HEK293T (cell line): ENCODE measurements around the gene SLC2A5.

Experiments
- ARNT ChIP-seq: fragments of 450-650 bp; IDR thresholded peaks from 2 replicates; pipeline ENCODE4 v1.6.1; 2017; ENCODE audit warnings: mild to moderate bottlenecking
- BHLHE40 ChIP-seq: fragments of 450-650 bp; IDR thresholded peaks from 2 replicates; pipeline ENCODE4 v1.6.1; 2016; ENCODE audit warnings: mild to moderate bottlenecking, moderate library complexity, borderline replicate concordance
- CTBP1 ChIP-seq: fragments of 450-650 bp; IDR thresholded peaks from 2 replicates; pipeline ENCODE4 v1.6.1; 2016; ENCODE audit warnings: borderline replicate concordance
- ELF4 ChIP-seq: fragments of 450-650 bp; IDR thresholded peaks from 2 replicates; pipeline ENCODE4 v1.6.1; 2017; ENCODE audit warnings: antibody characterized with exemption
- FOXK2 ChIP-seq: fragments of 450-650 bp; IDR thresholded peaks from 2 replicates; pipeline ENCODE4 v1.6.1; 2016; ENCODE audit warnings: mild to moderate bottlenecking
- FOXM1 ChIP-seq: fragments of 450-650 bp; IDR thresholded peaks from 2 replicates; pipeline ENCODE4 v1.6.1; 2017; ENCODE audit warnings: mild to moderate bottlenecking, borderline replicate concordance
- HDGF ChIP-seq: fragments of 450-650 bp; IDR thresholded peaks from 2 replicates; pipeline ENCODE4 v1.6.1; 2017; ENCODE audit warnings: antibody characterized with exemption, borderline replicate concordance
- L3MBTL2 ChIP-seq: fragments of 450-650 bp; conservative IDR thresholded peaks from 2 replicates; pipeline ENCODE4 v1.6.1; 2016; ENCODE audit warnings: mild to moderate bottlenecking
- LEF1 ChIP-seq: fragments of 450-650 bp; IDR thresholded peaks from 2 replicates; pipeline ENCODE4 v1.6.1; 2017; ENCODE audit warnings: mild to moderate bottlenecking, borderline replicate concordance
- SP1 ChIP-seq: fragments of 450-650 bp; IDR thresholded peaks from 2 replicates; pipeline ENCODE4 v1.6.1; 2017
- SUZ12 ChIP-seq: fragments of 450-650 bp; IDR thresholded peaks from 2 replicates; pipeline ENCODE4 v1.6.1; 2016; ENCODE audit warnings: mild to moderate bottlenecking
- TARDBP ChIP-seq: fragments of 450-650 bp; IDR thresholded peaks from 2 replicates; pipeline ENCODE4 v1.6.1; 2016
- ZNF384 ChIP-seq: fragments of 450-650 bp; IDR thresholded peaks from 2 replicates; pipeline ENCODE4 v1.6.1; 2016
- TF ChIP-seq, protein P1 (sequence below): fragments of 450-650 bp; IDR thresholded peaks from 2 replicates; pipeline ENCODE4 v1.6.1; 2016

GRCh38 chr1:9050803-9051202, 18.6 kb downstream of the SLC2A5 start:
- TF ChIP-seq TARDBP, result no peak
- no peak for TF ChIP-seq CTBP1
- no peak for TF ChIP-seq FOXK2
- no peak for TF ChIP-seq BHLHE40
- TF ChIP-seq SUZ12, result no peak
- TF ChIP-seq HDGF, result no peak
- no peak for TF ChIP-seq ZNF384
- TF ChIP-seq ELF4, result no peak
- no peak for TF ChIP-seq SP1
- no peak for TF ChIP-seq FOXM1
- TF ChIP-seq ARNT, result no peak
- TF ChIP-seq, protein P1, sequence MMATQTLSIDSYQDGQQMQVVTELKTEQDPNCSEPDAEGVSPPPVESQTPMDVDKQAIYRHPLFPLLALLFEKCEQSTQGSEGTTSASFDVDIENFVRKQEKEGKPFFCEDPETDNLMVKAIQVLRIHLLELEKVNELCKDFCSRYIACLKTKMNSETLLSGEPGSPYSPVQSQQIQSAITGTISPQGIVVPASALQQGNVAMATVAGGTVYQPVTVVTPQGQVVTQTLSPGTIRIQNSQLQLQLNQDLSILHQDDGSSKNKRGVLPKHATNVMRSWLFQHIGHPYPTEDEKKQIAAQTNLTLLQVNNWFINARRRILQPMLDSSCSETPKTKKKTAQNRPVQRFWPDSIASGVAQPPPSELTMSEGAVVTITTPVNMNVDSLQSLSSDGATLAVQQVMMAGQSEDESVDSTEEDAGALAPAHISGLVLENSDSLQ, result no peak
- TF ChIP-seq L3MBTL2, result no peak
- no peak for TF ChIP-seq LEF1
